ENCODE measurements around the gene VWA1.

GRCh38 chr1:1393014-1393413 is 42.5 kb upstream of the VWA1 start:
- TF ChIP-seq, protein P1, sequence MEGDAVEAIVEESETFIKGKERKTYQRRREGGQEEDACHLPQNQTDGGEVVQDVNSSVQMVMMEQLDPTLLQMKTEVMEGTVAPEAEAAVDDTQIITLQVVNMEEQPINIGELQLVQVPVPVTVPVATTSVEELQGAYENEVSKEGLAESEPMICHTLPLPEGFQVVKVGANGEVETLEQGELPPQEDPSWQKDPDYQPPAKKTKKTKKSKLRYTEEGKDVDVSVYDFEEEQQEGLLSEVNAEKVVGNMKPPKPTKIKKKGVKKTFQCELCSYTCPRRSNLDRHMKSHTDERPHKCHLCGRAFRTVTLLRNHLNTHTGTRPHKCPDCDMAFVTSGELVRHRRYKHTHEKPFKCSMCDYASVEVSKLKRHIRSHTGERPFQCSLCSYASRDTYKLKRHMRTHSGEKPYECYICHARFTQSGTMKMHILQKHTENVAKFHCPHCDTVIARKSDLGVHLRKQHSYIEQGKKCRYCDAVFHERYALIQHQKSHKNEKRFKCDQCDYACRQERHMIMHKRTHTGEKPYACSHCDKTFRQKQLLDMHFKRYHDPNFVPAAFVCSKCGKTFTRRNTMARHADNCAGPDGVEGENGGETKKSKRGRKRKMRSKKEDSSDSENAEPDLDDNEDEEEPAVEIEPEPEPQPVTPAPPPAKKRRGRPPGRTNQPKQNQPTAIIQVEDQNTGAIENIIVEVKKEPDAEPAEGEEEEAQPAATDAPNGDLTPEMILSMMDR (IDR thresholded peaks at IDR 0.05): no peak
- TF ChIP-seq POLR2A (IDR thresholded peaks at IDR 0.05) (no peak), EP300 (IDR thresholded peaks at IDR 0.05; ENCODE audit: low read depth) (no peak), POLR2AphosphoS5 (IDR thresholded peaks at IDR 0.05) (no peak)
